HepG2 (cell line): ENCODE data around the gene MICALL2. TPM values are rescaled to one million over a fixed set of nuclear protein-coding genes. Genes with fewer than 3 reads are reported as not detected.

Experiments
- AGO1 ChIP-seq: fragments of 200-400 bp; formaldehyde crosslinking; IDR thresholded peaks from 2 replicates; pipeline ENCODE4 v1.6.1; 2017; ENCODE audit warnings: mild to moderate bottlenecking, low read depth, low read length, moderate library complexity; ENCODE audit not compliant: poor library complexity, severe bottlenecking
- EEA1 ChIP-seq: sonication (generic); formaldehyde crosslinking; IDR thresholded peaks from 2 replicates; pipeline ENCODE4 v1.5.1; 2020; ENCODE audit warnings: mild to moderate bottlenecking, missing genetic modification reagents, borderline replicate concordance
- HDAC1 ChIP-seq: sonication (generic); formaldehyde crosslinking; IDR thresholded peaks from 2 replicates; pipeline ENCODE4 v1.5.1; 2020; ENCODE audit warnings: mild to moderate bottlenecking, missing genetic modification reagents
- HDAC6 ChIP-seq: fragments of 200-600 bp; sonication (generic); IDR thresholded peaks from 2 replicates; pipeline ENCODE4 v1.7.0; 2017; ENCODE audit warnings: mild to moderate bottlenecking, antibody characterized with exemption, low read length, low read depth
- HOXA5 ChIP-seq: sonication (generic); formaldehyde crosslinking; IDR thresholded peaks from 2 replicates; pipeline ENCODE4 v1.4.0; 2020; ENCODE audit warnings: missing genetic modification reagents
- MATR3 ChIP-seq: sonication (generic); formaldehyde crosslinking; IDR thresholded peaks from 2 replicates; pipeline ENCODE4 v1.4.0; 2020; ENCODE audit warnings: missing genetic modification reagents
- MEIS2 ChIP-seq: sonication (generic); formaldehyde crosslinking; IDR thresholded peaks from 2 replicates; pipeline ENCODE4 v1.9.0; 2021; ENCODE audit warnings: mild to moderate bottlenecking, missing genetic modification reagents
- MTA1 ChIP-seq: sonication (generic); formaldehyde crosslinking; IDR thresholded peaks from 2 replicates; pipeline ENCODE4 v1.4.0; 2020; ENCODE audit warnings: missing genetic modification reagents, mild to moderate bottlenecking, borderline replicate concordance
- MTF2 ChIP-seq: sonication (generic); formaldehyde crosslinking; IDR thresholded peaks from 2 replicates; pipeline ENCODE4 v1.5.0; 2020; ENCODE audit warnings: missing genetic modification reagents, borderline replicate concordance
- NFATC3 ChIP-seq: sonication (generic); formaldehyde crosslinking; IDR thresholded peaks from 2 replicates; pipeline ENCODE4 v1.5.1; 2020; ENCODE audit warnings: mild to moderate bottlenecking, missing genetic modification reagents
- NFE2 ChIP-seq: sonication (generic); formaldehyde crosslinking; IDR thresholded peaks from 2 replicates; pipeline ENCODE4 v1.4.0; 2020; ENCODE audit warnings: missing genetic modification reagents
- NFIB ChIP-seq: sonication (generic); formaldehyde crosslinking; IDR thresholded peaks from 2 replicates; pipeline ENCODE4 v1.9.0; 2021; ENCODE audit warnings: missing genetic modification reagents, mild to moderate bottlenecking, borderline replicate concordance
- NR2F2 ChIP-seq: IDR thresholded peaks from 2 replicates; pipeline ENCODE4 v1.6.1; 2012; ENCODE audit warnings: low read depth, inconsistent platforms, borderline replicate concordance
- PLRG1 ChIP-seq: fragments of 450-650 bp; conservative IDR thresholded peaks from 2 replicates; pipeline ENCODE4 v1.6.1; 2016
- SOX6 ChIP-seq, 2 experiments: fragments of 450-650 bp in 1 of 2; sonication (generic) in 1 of 2; formaldehyde crosslinking in 1 of 2; IDR thresholded peaks; 2 replicates each; pipeline versions ENCODE4 v1.4.0 to v1.6.1; 2017 to 2020; ENCODE audit warnings: antibody characterized with exemption in 1 of 2, mild to moderate bottlenecking in 1 of 2, missing genetic modification reagents in 1 of 2
- SP4 ChIP-seq: sonication (generic); formaldehyde crosslinking; IDR thresholded peaks from 2 replicates; pipeline ENCODE4 v1.8.1; 2023; ENCODE audit warnings: mild to moderate bottlenecking, missing genetic modification reagents
- ZFP37 ChIP-seq: sonication (generic); formaldehyde crosslinking; IDR thresholded peaks from 2 replicates; pipeline ENCODE4 v1.4.0; 2020; ENCODE audit warnings: missing genetic modification reagents, borderline replicate concordance
- ZFP82 ChIP-seq: sonication (generic); formaldehyde crosslinking; IDR thresholded peaks from 2 replicates; pipeline ENCODE4 v1.5.1; 2020; ENCODE audit warnings: mild to moderate bottlenecking, missing genetic modification reagents, borderline replicate concordance
- ZKSCAN5 ChIP-seq: sonication (generic); formaldehyde crosslinking; IDR thresholded peaks from 2 replicates; pipeline ENCODE4 v1.5.1; 2020; ENCODE audit warnings: mild to moderate bottlenecking, missing genetic modification reagents
- ZNF274 ChIP-seq: sonication (generic); formaldehyde crosslinking; IDR thresholded peaks from 2 replicates; pipeline ENCODE4 v1.5.1; 2020; ENCODE audit warnings: mild to moderate bottlenecking, missing genetic modification reagents
- ZNF501 ChIP-seq: sonication (generic); formaldehyde crosslinking; IDR thresholded peaks from 2 replicates; pipeline ENCODE4 v1.5.1; 2020; ENCODE audit warnings: mild to moderate bottlenecking, moderate library complexity, missing genetic modification reagents
- ZNF564 ChIP-seq: sonication (generic); formaldehyde crosslinking; IDR thresholded peaks from 2 replicates; pipeline ENCODE4 v1.8.1; 2023; ENCODE audit warnings: mild to moderate bottlenecking, missing genetic modification reagents
- ZNF761 ChIP-seq: sonication (generic); formaldehyde crosslinking; conservative IDR thresholded peaks from 2 replicates; pipeline ENCODE4 v1.4.0; 2020; ENCODE audit warnings: mild to moderate bottlenecking, missing genetic modification reagents
- ZNF776 ChIP-seq: sonication (generic); formaldehyde crosslinking; IDR thresholded peaks from 2 replicates; pipeline ENCODE4 v1.4.0; 2020; ENCODE audit warnings: mild to moderate bottlenecking, missing genetic modification reagents
- polyA plus RNA-seq, 8 experiments: library from polyadenylated mRNA; depleted of rRNA in 3 of 8; stranded (reverse) in 7 of 8; unstranded in 1 of 8; fragments of >200 nt; fragmentation: Illumina TruSeq in 4 of 8; extraction: Trizol in 4 of 8; gene quantifications; 2 replicates each; pipeline versions ENCODE4 v1.2.1 to v1.2.3, GENCODE V29; 2011 to 2016; ENCODE audit warnings: low read depth in 4 of 8, missing spikeins in 1 of 8, mixed read lengths in 1 of 8; ENCODE audit not compliant: insufficient read depth in 1 of 8
- total RNA-seq, 5 experiments: library from RNA; depleted of rRNA; stranded (reverse); fragments of >200 nt; fragmentation: Illumina TruSeq; extraction: Trizol; gene quantifications; 2 replicates each; pipeline ENCODE4 v1.2.3, GENCODE V29; 2016; ENCODE audit warnings: low read depth in 1 of 5
- TF ChIP-seq, protein P1 (sequence below): sonication (generic); formaldehyde crosslinking; conservative IDR thresholded peaks from 2 replicates; pipeline ENCODE4 v1.8.0; 2022; ENCODE audit warnings: mild to moderate bottlenecking, moderate library complexity, missing genetic modification reagents
- TF ChIP-seq, protein P2 (sequence below): sonication (generic); formaldehyde crosslinking; IDR thresholded peaks from 2 replicates; pipeline ENCODE4 v1.4.0; 2020; ENCODE audit warnings: missing genetic modification reagents, mild to moderate bottlenecking, borderline replicate concordance

The MICALL2 gene
- total and polyA plus RNA-seq, 2 of the 13 experiments (the other 11 are each of a cell fraction or from before 2014, with no cell fraction given): 5.8 to 12.4 TPM

DNA sequence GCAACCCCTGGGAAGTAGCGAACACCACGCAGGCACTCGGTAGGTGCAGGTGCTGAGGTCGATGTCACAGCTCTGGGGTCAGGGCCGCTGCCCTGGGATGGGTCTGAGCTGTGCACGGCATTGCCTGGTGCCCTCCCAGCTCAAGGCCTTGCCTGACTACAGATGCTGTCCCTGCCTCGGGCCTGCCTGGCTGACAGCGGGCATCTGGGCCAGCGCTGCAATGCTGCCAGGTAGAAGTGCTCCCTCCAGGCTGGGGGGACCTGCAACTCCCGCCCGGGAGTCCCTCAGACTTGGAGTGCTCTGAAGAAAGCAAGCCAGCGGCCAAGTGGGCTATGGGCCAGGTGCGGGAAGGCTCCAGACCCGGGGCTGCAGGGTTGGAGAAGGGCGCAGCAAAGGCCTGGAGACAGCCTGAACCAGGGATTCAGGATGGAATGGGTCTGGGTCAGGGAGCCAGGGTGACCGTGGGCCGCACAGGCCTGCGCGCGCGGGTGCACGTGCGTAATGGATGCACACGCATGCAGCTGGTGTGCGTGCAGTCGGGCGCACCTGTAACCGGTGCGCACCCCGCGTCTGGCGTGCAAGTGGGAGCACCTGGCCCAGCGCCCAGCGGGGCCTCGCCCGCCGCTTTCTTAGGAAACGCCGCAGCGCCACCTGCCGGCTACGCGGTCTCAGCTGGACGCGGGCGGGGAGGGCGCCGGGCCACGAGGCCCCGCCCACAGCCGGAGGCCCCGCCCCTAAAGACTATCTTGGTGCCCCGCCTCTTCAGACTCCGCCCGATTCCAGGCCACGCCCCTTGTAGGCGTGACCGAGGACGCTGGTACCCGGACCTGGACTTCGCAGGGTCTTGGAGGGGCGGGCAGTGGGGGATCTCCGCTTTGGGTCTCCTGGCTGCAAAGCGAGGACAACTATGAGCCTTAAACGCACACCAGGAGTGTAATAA is 46.7 kb downstream of the MICALL2 start (continued):
- TF ChIP-seq NFIB (CRISPR knock-in tag) (0 out of 2 replicates have a peak, but pooled peaks have one; percentile 86), HOXA5 (CRISPR knock-in tag) (0 out of 2 replicates have a peak, but pooled peaks have one; percentile 39), HDAC6 (no peak), PLRG1 (no peak), AGO1 (peak; percentile 41), HDAC1 (CRISPR knock-in tag) (0 out of 2 replicates have a peak, but pooled peaks have one; percentile 23), ZNF761 (no peak), ZNF501 (peak; percentile 83), MATR3 (0 out of 2 replicates have a peak, but pooled peaks have one; percentile 72), SOX6 (IDR thresholded peaks at IDR 0.05) (no peak), SOX6 (CRISPR knock-in tag; IDR thresholded peaks at IDR 0.05) (peak; percentile 44; the same call in 1 of the 2 replicates), ZFP37 (CRISPR knock-in tag) (no peak), ZKSCAN5 (CRISPR knock-in tag) (no peak), EEA1 (CRISPR knock-in tag) (0 out of 2 replicates have a peak, but pooled peaks have one; percentile 35), NFATC3 (no peak), MEIS2 (CRISPR knock-in tag) (peak; percentile 44; the same call in 1 of the 2 replicates), ZNF776 (CRISPR knock-in tag) (peak; percentile 59; the same call in 1 of the 2 replicates), NR2F2 (no peak), MTA1 (CRISPR knock-in tag) (peak; percentile 76; the same call in 1 of the 2 replicates), SP4 (CRISPR knock-in tag) (peak; percentile 93), ZNF274 (0 out of 2 replicates have a peak, but pooled peaks have one; percentile 34), ZNF564 (CRISPR knock-in tag) (0 out of 2 replicates have a peak, but pooled peaks have one; percentile 32), ZFP82 (CRISPR knock-in tag) (no peak), MTF2 (CRISPR knock-in tag) (peak; percentile 90; the same call in 1 of the 2 replicates), NFE2 (CRISPR knock-in tag) (no peak)
- TF ChIP-seq, protein P1, sequence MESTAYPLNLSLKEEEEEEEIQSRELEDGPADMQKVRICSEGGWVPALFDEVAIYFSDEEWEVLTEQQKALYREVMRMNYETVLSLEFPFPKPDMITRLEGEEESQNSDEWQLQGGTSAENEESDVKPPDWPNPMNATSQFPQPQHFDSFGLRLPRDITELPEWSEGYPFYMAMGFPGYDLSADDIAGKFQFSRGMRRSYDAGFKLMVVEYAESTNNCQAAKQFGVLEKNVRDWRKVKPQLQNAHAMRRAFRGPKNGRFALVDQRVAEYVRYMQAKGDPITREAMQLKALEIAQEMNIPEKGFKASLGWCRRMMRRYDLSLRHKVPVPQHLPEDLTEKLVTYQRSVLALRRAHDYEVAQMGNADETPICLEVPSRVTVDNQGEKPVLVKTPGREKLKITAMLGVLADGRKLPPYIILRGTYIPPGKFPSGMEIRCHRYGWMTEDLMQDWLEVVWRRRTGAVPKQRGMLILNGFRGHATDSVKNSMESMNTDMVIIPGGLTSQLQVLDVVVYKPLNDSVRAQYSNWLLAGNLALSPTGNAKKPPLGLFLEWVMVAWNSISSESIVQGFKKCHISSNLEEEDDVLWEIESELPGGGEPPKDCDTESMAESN (CRISPR knock-in tag): peak; percentile 51; the same call in 1 of the 2 replicates
- TF ChIP-seq, protein P2, sequence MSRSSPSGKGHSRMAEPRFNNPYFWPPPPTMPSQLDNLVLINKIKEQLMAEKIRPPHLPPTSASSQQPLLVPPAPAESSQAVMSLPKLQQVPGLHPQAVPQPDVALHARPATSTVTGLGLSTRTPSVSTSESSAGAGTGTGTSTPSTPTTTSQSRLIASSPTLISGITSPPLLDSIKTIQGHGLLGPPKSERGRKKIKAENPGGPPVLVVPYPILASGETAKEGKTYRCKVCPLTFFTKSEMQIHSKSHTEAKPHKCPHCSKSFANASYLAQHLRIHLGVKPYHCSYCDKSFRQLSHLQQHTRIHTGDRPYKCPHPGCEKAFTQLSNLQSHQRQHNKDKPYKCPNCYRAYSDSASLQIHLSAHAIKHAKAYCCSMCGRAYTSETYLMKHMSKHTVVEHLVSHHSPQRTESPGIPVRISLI: no peak
